Osteoblast (primary cell): ENCODE data around the gene CINP. TPM values are rescaled to one million over a fixed set of nuclear protein-coding genes. Genes with fewer than 3 reads are reported as not detected.

ENCODE experiments used
- DNase-seq: peaks from one replicate; pipeline ENCODE4 v3.0.0; 2011; ENCODE audit warnings: low spot score, mixed read lengths; ENCODE audit not compliant: insufficient read length; ENCODE audit errors: missing footprints
- H2AFZ ChIP-seq: 2 replicates; pipeline ENCODE4 v1.6.0; 2011; ENCODE audit warnings: mild to moderate bottlenecking, low read length
- H3K27ac ChIP-seq: 2 replicates; pipeline ENCODE4 v1.5.1; 2011; ENCODE audit warnings: mild to moderate bottlenecking, low read depth, low read length, moderate library complexity
- H3K27me3 ChIP-seq: 2 replicates; pipeline ENCODE4 v1.6.0; 2012; ENCODE audit warnings: mild to moderate bottlenecking, control low read depth, inconsistent platforms, low read length, moderate library complexity; ENCODE audit not compliant: insufficient read depth
- H3K36me3 ChIP-seq: 2 replicates; pipeline ENCODE4 v1.5.1; 2011; ENCODE audit warnings: mild to moderate bottlenecking, low read length, control low read depth, moderate library complexity; ENCODE audit not compliant: insufficient read depth
- H3K4me1 ChIP-seq: 2 replicates; pipeline ENCODE4 v1.5.1; 2011; ENCODE audit warnings: mild to moderate bottlenecking, low read length, control low read depth, moderate library complexity; ENCODE audit not compliant: insufficient read depth
- H3K4me2 ChIP-seq: 2 replicates; pipeline ENCODE4 v1.6.0; 2011; ENCODE audit warnings: mild to moderate bottlenecking, low read length; ENCODE audit not compliant: insufficient read depth
- H3K4me3 ChIP-seq: fragments of 200-600 bp; sonication (generic); 3 replicates; pipeline ENCODE4 v1.5.1; 2012; ENCODE audit warnings: mild to moderate bottlenecking, low read length, inconsistent platforms; ENCODE audit not compliant: insufficient read depth
- H3K79me2 ChIP-seq: 2 replicates; pipeline ENCODE4 v1.6.0; 2012; ENCODE audit warnings: mild to moderate bottlenecking, low read length, control low read depth, inconsistent platforms; ENCODE audit not compliant: insufficient read depth
- H3K9me3 ChIP-seq: 2 replicates; pipeline ENCODE4 v1.5.1; 2011; ENCODE audit warnings: low read depth, low read length, control low read depth
- H4K20me1 ChIP-seq: 2 replicates; pipeline ENCODE4 v1.6.0; 2012; ENCODE audit warnings: mild to moderate bottlenecking, low read length, control low read depth; ENCODE audit not compliant: insufficient read depth
- total RNA-seq: library from RNA; depleted of rRNA; stranded (reverse); fragments of >200 nt; gene quantifications from 2 replicates; pipeline ENCODE4 v1.2.3, GENCODE V29; 2012
- TF ChIP-seq, protein P1 (sequence below): IDR thresholded peaks from 2 replicates; pipeline ENCODE4 v1.5.1; 2011; ENCODE audit warnings: mild to moderate bottlenecking, low read depth, low read length, moderate library complexity; ENCODE audit errors: extremely low read depth

Gene CINP
- total RNA-seq, 1 donor, result 49.2 TPM

- H3K27ac ChIP-seq, result no peak overlapping the region
- DNase-seq, result no peak
- no peaks in the 10 kb centered on the region for H3K36me3 ChIP-seq
- H2AFZ ChIP-seq, result no peak overlapping the region
- no peak overlapping the region for H3K4me2 ChIP-seq
- H3K27me3 ChIP-seq, result no peaks in the 10 kb centered on the region
- H3K79me2 ChIP-seq, result peaks cover 69% of the 10 kb centered on the region
- peaks cover 21% of the 10 kb centered on the region for H4K20me1 ChIP-seq
- TF ChIP-seq, protein P1, sequence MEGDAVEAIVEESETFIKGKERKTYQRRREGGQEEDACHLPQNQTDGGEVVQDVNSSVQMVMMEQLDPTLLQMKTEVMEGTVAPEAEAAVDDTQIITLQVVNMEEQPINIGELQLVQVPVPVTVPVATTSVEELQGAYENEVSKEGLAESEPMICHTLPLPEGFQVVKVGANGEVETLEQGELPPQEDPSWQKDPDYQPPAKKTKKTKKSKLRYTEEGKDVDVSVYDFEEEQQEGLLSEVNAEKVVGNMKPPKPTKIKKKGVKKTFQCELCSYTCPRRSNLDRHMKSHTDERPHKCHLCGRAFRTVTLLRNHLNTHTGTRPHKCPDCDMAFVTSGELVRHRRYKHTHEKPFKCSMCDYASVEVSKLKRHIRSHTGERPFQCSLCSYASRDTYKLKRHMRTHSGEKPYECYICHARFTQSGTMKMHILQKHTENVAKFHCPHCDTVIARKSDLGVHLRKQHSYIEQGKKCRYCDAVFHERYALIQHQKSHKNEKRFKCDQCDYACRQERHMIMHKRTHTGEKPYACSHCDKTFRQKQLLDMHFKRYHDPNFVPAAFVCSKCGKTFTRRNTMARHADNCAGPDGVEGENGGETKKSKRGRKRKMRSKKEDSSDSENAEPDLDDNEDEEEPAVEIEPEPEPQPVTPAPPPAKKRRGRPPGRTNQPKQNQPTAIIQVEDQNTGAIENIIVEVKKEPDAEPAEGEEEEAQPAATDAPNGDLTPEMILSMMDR, result no peak
- no peaks in the 10 kb centered on the region for H3K9me3 ChIP-seq
- peaks cover 3% of the 10 kb centered on the region for H3K4me1 ChIP-seq
- H3K4me3 ChIP-seq, result no peak overlapping the region
Observed at GRCh38 chr14:102370305-102370809, 7.7 kb upstream of the CINP start.

- TF ChIP-seq, protein P1, result no peak
- H3K36me3 ChIP-seq, result no peaks in the 10 kb centered on the region
- peak overlapping the region; percentile 49 for H3K27ac ChIP-seq
- no peaks in the 10 kb centered on the region for H3K27me3 ChIP-seq
- H3K4me1 ChIP-seq, result peaks cover 17% of the 10 kb centered on the region
- DNase-seq, result peak; percentile 72
- H3K9me3 ChIP-seq, result no peaks in the 10 kb centered on the region
- peak overlapping the region; percentile 53 for H2AFZ ChIP-seq
- peak overlapping the region; percentile 70 for H3K4me2 ChIP-seq
- peaks cover 17% of the 10 kb centered on the region for H4K20me1 ChIP-seq
- peaks cover 73% of the 10 kb centered on the region for H3K79me2 ChIP-seq
- H3K4me3 ChIP-seq, result peak overlapping the region; percentile 93
Observed at GRCh38 chr14:102363182-102363943, 673 bp upstream of the CINP start.

GRCh38 chr14:102362084-102362483 lies 606 bp downstream of the CINP start:
- peak overlapping the region; percentile 68 for H2AFZ ChIP-seq
- peaks cover 60% of the 10 kb centered on the region for H3K79me2 ChIP-seq
- peak overlapping the region; percentile 93 for H3K4me3 ChIP-seq
- peak overlapping the region; percentile 96 for H3K27ac ChIP-seq
- no peaks in the 10 kb centered on the region for H3K27me3 ChIP-seq
- DNase-seq, result peak; percentile 95
- peak overlapping the region; percentile 91 for H3K4me2 ChIP-seq
- H4K20me1 ChIP-seq, result peaks cover 12% of the 10 kb centered on the region
- TF ChIP-seq, protein P1, result no peak
- no peaks in the 10 kb centered on the region for H3K9me3 ChIP-seq
- H3K4me1 ChIP-seq, result peaks cover 14% of the 10 kb centered on the region
- H3K36me3 ChIP-seq, result peaks cover 11% of the 10 kb centered on the region

GRCh38 chr14:102360388-102360787 lies 2.3 kb downstream of the CINP start:
- H3K4me2 ChIP-seq, result no peak overlapping the region
- H3K4me3 ChIP-seq, result no peak overlapping the region
- H3K27me3 ChIP-seq, result no peaks in the 10 kb centered on the region
- no peak for DNase-seq
- peaks cover 14% of the 10 kb centered on the region for H3K4me1 ChIP-seq
- H2AFZ ChIP-seq, result no peak overlapping the region
- peaks cover 5% of the 10 kb centered on the region for H4K20me1 ChIP-seq
- H3K79me2 ChIP-seq, result peaks cover 47% of the 10 kb centered on the region
- no peak overlapping the region for H3K27ac ChIP-seq
- TF ChIP-seq, protein P1, result no peak
- peaks cover 24% of the 10 kb centered on the region for H3K36me3 ChIP-seq
- no peaks in the 10 kb centered on the region for H3K9me3 ChIP-seq
